Uterus (tissue), 4 donors: ENCODE results near the gene C3orf18. TPM values are rescaled to one million over a fixed set of nuclear protein-coding genes. Genes with fewer than 3 reads are reported as not detected.
"Not testable (repeated sequence)": the region's sequence is repeated elsewhere in the genome, so short reads cannot be mapped to it uniquely, and the experiment has no call there.

ENCODE experiments used
- DNase-seq, 2 donors: peaks; one replicate each; pipeline ENCODE4 v3.0.0-alpha.2; 2019 to 2020
- H3K27ac ChIP-seq, 2 donors: fragments of 200-600 bp; sonication (generic); 1 replicate in 1 of 2; 2 replicates in 1 of 2; pipeline ENCODE4 v1.5.1; 2016 to 2018
- H3K27me3 ChIP-seq, 2 donors: fragments of 200-600 bp; sonication (generic); one replicate each; pipeline ENCODE4 v1.5.1; 2018 to 2019; ENCODE audit warnings: control low read depth in 1 of 2
- H3K36me3 ChIP-seq, 2 donors: fragments of 200-600 bp; sonication (generic); one replicate each; pipeline ENCODE4 v1.5.1; 2019; ENCODE audit warnings: control low read depth in 1 of 2
- H3K4me1 ChIP-seq, 2 donors: fragments of 200-600 bp; sonication (generic); one replicate each; pipeline ENCODE4 v1.5.1; 2018 to 2019; ENCODE audit warnings: control low read depth in 1 of 2
- H3K4me3 ChIP-seq, 2 donors: fragments of 200-600 bp; sonication (generic); 1 replicate in 1 of 2; 2 replicates in 1 of 2; pipeline ENCODE4 v1.5.1; 2018 to 2019; ENCODE audit warnings: mild to moderate bottlenecking in 1 of 2
- H3K9me3 ChIP-seq, 2 donors: fragments of 200-600 bp; sonication (generic); one replicate each; pipeline ENCODE4 v1.5.1; 2019; ENCODE audit warnings: control low read depth in 1 of 2
- POLR2A ChIP-seq, 2 donors: fragments of 450-650 bp; IDR thresholded peaks; one replicate each; pipeline ENCODE4 v1.6.1; 2016; ENCODE audit warnings: antibody characterized with exemption in 2 of 2, mild to moderate bottlenecking in 1 of 2, moderate library complexity in 1 of 2
- intact Hi-C: fragments of 100-400 bp; cut with DNase I; formaldehyde crosslinking; loops from one replicate; pipeline ENCODE4 v1.15.1; 2023; ENCODE audit warnings: low total_unique reads
- total RNA-seq, 4 donors: library from RNA; depleted of rRNA in 3 of 4; stranded (reverse); fragments of >200 nt in 3 of 4; gene quantifications; one replicate each; pipeline versions ENCODE4 v1.1.0 to v1.2.4, GENCODE V29; 2014 to 2023
- TF ChIP-seq, protein P1 (sequence below), 4 experiments: fragments of 200-600 bp in 2 of 4; fragments of 450-650 bp in 2 of 4; sonication (generic) in 2 of 4; IDR thresholded peaks; one replicate each; pipeline ENCODE4 v1.5.1; 2016 to 2019; ENCODE audit warnings: antibody characterized with exemption in 4 of 4, mild to moderate bottlenecking in 2 of 4, moderate library complexity in 1 of 4
- donor health status: DM: yes; HTN: yes; CAD: no.

Gene C3orf18
- total RNA-seq, 4 donors from 2014 or later, result 7.1 to 21.0 (median 20.7) TPM

DNA sequence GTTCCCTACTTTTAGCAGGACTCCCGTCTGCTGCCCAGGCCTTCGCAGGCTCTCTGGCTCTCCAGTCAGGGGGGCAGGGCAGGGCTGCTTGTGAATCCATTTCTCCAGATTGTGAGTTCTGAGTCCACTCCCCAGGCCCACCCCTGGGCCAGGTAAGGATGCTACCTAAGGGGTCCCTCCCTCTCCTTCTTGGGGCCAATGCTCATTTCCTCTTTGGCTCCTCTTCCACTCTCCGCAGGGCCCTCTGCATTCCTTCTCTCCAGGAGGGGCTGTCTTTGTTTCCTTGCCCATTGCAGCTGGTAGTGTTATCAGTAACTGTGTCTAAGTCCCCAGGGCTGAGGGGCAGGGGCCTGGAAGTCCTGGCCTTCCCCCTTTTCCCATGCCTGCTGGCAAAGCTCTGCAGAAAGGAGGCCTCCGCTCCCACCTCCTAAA lies 51.1 kb downstream of the C3orf18 start:
- Histone ChIP-seq H3K27me3 (no peaks in the 10 kb centered on the region), H3K27ac (peak overlapping the region; percentile 39 to 52), H3K9me3 (no peaks in the 10 kb centered on the region), H3K36me3 (no peaks in the 10 kb centered on the region), H3K4me3 (no peak overlapping the region), H3K4me1 (peaks cover 0 to 8% of the 10 kb centered on the region in 2 donors)
- TF ChIP-seq, protein P1, sequence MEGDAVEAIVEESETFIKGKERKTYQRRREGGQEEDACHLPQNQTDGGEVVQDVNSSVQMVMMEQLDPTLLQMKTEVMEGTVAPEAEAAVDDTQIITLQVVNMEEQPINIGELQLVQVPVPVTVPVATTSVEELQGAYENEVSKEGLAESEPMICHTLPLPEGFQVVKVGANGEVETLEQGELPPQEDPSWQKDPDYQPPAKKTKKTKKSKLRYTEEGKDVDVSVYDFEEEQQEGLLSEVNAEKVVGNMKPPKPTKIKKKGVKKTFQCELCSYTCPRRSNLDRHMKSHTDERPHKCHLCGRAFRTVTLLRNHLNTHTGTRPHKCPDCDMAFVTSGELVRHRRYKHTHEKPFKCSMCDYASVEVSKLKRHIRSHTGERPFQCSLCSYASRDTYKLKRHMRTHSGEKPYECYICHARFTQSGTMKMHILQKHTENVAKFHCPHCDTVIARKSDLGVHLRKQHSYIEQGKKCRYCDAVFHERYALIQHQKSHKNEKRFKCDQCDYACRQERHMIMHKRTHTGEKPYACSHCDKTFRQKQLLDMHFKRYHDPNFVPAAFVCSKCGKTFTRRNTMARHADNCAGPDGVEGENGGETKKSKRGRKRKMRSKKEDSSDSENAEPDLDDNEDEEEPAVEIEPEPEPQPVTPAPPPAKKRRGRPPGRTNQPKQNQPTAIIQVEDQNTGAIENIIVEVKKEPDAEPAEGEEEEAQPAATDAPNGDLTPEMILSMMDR (IDR thresholded peaks at IDR 0.05), result no peak
- no peak for TF ChIP-seq POLR2A (IDR thresholded peaks at IDR 0.05)
- no peak for DNase-seq
- intact Hi-C loops, result no loop called here

DNA sequence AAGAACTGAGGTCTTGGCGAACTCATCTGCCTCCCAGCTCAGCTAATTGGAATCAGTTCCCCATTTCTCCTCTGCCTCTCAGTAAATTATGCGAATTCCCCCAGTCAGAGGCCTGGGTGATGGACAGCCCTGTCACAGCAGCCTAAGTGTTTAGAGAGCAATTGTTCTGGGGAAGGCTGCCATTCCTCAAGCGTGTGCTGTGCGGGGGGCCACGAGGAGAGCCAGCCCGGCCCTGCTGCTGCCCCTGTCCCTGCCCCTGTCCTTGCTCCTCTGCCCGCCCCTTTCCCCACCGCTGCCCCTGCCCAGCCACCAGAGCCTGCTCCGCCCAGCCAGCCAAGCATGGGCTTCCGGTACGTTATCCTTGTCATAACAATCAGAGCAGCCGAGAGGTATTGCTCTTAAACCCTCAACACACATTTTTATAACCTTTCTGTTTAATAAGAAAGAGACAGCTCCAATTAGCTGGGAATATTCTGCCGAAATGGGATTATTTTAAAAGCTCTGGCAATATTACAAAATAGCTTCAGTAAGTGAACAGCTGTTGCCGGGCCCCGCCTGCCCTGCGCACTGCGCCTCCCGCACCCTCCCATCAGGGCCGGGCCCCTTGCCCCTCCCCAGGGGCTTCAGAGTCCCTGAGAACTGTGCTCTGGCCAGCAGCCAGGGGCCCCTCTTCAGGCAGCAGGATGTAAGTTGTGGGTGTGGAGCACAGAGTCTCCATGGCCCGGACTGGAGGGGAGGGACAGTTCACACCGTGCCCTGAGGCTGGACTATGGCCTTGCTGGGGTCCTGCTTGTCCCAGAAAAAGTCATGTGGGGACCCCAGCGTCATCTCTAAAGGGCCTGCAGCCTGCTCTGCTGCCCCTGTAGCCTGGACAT lies 51.7 kb downstream of the C3orf18 start:
- H3K9me3 ChIP-seq, result no peaks in the 10 kb centered on the region
- peak overlapping the region in 1 of 2 donors; percentile 17 for H3K4me3 ChIP-seq
- intact Hi-C loops, result no loop called here
- TF ChIP-seq, protein P1 (IDR thresholded peaks at IDR 0.05), result no peak
- TF ChIP-seq POLR2A (IDR thresholded peaks at IDR 0.05), result no peak
- no peaks in the 10 kb centered on the region for H3K36me3 ChIP-seq
- H3K27ac ChIP-seq, result peak overlapping the region; percentile 39 to 52
- H3K27me3 ChIP-seq, result no peaks in the 10 kb centered on the region
- DNase-seq, result peak; percentile 36 to 37
- H3K4me1 ChIP-seq, result peaks cover 0 to 8% of the 10 kb centered on the region in 2 donors

DNA sequence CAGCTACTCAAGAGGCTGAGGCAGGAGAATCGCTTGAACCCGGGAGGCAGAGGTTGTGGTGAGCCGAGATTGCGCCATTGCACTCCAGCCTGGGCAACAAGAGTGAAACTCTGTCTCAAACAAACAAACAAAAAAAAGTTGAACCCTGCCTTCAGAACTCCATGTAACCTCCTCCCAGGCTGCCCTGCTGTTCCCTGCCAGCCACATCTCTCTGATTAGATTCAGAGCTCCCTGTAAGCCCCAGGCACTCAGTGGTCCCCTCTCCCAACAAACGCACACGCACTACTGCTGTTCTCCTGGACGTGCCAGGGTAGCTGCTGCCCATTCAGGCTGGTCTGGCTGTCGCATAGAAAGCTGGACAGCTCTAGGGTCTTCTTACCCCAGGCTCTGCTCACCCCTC lies 54.6 kb downstream of the C3orf18 start:
- H3K27me3 ChIP-seq, H3K4me3 ChIP-seq, H3K9me3 ChIP-seq, intact Hi-C loops, DNase-seq, H3K36me3 ChIP-seq, H3K4me1 ChIP-seq, H3K27ac ChIP-seq: not testable (repeated sequence)

DNA sequence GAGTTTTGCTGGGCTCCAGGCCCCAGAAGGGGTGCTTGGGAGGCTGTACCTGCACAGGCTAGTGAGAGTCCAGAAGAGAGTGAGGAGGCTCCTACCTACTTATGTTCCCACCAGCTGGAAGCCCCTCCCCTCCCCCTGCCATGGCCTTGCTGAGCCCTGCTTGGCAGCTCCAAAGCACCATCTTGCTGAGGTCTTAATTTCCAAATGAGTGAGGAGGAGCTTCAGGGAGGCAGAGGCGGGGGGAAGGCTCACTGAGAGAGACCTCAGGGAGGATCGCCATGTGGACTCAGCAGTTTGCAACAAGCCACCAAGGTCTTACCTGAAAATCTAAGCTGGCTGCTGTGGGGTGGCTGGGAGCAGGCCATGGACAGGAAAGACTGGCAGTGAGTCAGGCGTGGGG lies 55.4 kb downstream of the C3orf18 start:
- intact Hi-C loops, result no loop called here
- H3K27me3 ChIP-seq, result no peaks in the 10 kb centered on the region
- no peak overlapping the region for H3K27ac ChIP-seq
- TF ChIP-seq, protein P1 (IDR thresholded peaks at IDR 0.05), result no peak
- no peak for TF ChIP-seq POLR2A (IDR thresholded peaks at IDR 0.05)
- H3K4me3 ChIP-seq, result no peak overlapping the region
- H3K36me3 ChIP-seq, result no peaks in the 10 kb centered on the region
- no peak for DNase-seq
- peaks cover 0 to 8% of the 10 kb centered on the region in 2 donors for H3K4me1 ChIP-seq
- H3K9me3 ChIP-seq, result no peaks in the 10 kb centered on the region

DNA sequence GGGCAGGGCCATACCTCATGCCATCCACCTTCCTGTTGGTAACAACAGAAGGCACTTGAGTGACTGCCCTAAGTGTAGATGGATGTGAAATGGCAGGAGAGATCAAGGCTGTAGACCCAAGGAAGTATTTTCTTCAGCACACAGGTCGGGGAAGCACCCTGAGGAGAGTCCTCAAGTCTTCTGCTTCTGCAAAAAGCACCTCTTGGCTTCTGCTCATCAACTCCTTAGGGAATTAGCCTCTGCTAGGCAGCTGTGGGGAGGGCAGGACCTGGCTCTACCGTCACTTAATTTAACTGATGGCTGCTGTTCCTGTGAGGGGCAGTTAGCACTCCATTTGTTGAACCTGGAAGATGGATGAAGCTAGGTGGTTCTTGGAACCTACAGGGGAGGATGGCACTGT lies 57.2 kb downstream of the C3orf18 start:
- DNase-seq, result no peak
- H3K4me1 ChIP-seq, result no peaks in the 10 kb centered on the region
- no peaks in the 10 kb centered on the region for H3K36me3 ChIP-seq
- intact Hi-C loops, result no loop called here
- no peak overlapping the region for H3K27ac ChIP-seq
- H3K4me3 ChIP-seq, result no peak overlapping the region
- H3K27me3 ChIP-seq, result no peaks in the 10 kb centered on the region
- TF ChIP-seq POLR2A (IDR thresholded peaks at IDR 0.05), result no peak
- no peaks in the 10 kb centered on the region for H3K9me3 ChIP-seq

DNA sequence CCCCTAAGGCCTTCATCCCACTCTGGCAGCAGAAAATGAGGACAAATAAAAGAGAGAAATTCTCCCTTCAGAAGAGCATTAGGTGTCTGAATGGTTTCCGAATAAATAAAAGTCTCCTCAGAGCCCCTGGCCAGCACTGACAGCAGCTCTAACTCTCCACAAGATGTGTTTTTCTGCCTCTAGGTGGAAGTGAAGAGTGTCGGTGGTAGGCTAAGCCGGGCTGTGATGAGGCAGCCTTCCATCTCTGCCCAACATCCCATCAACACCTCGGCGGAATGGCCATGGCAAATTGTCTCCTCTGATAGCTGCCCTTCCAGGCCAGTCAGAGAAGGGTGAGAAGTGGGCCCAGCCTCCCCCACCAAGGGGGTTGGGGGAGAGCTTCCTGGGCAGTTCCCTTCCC lies 57.8 kb downstream of the C3orf18 start:
- Histone ChIP-seq H3K9me3 (no peaks in the 10 kb centered on the region), H3K27me3 (no peaks in the 10 kb centered on the region), H3K36me3 (no peaks in the 10 kb centered on the region), H3K4me1 (no peaks in the 10 kb centered on the region), H3K27ac (no peak overlapping the region), H3K4me3 (no peak overlapping the region)
- DNase-seq, result no peak
- intact Hi-C loops, result no loop called here
- TF ChIP-seq, protein P1 (IDR thresholded peaks at IDR 0.05), result no peak
- no peak for TF ChIP-seq POLR2A (IDR thresholded peaks at IDR 0.05)
